Panc1 (cell line): ENCODE measurements around the gene CDH3.

Source experiments
- TF ChIP-seq, protein P1 (sequence below): fragments of 450-650 bp; IDR thresholded peaks from 2 replicates; pipeline ENCODE4 v1.5.1; 2017; ENCODE audit warnings: mild to moderate bottlenecking
- TF ChIP-seq, protein P2 (sequence below), 2 experiments: IDR thresholded peaks; 2 replicates each; pipeline ENCODE4 v1.6.1; 2011 to 2012; ENCODE audit warnings: low read depth in 2 of 2, control low read depth in 1 of 2, low read length in 1 of 2, mild to moderate bottlenecking in 1 of 2, moderate library complexity in 1 of 2; ENCODE audit not compliant: insufficient read depth in 1 of 2

DNA sequence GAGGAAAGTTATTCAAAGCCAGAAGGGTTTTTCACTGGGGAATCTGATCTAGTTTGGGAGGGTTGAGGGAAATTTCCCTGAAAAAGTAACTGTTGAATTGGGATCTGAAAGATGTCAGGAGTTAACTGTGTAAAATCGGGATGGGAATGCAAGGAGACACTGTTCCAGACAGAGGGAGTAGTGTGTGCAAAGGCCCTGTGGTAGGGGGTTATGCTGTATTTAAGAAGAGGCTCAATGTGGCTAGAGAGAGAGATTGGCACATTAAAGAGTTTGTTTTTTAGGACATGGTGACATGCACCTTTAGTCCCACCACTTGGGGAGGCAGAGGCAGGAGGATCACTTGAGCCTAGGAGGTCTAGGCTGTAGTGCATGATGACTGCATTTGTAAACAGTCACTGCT lies 16.9 kb downstream of the CDH3 start:
- TF ChIP-seq, protein P1, sequence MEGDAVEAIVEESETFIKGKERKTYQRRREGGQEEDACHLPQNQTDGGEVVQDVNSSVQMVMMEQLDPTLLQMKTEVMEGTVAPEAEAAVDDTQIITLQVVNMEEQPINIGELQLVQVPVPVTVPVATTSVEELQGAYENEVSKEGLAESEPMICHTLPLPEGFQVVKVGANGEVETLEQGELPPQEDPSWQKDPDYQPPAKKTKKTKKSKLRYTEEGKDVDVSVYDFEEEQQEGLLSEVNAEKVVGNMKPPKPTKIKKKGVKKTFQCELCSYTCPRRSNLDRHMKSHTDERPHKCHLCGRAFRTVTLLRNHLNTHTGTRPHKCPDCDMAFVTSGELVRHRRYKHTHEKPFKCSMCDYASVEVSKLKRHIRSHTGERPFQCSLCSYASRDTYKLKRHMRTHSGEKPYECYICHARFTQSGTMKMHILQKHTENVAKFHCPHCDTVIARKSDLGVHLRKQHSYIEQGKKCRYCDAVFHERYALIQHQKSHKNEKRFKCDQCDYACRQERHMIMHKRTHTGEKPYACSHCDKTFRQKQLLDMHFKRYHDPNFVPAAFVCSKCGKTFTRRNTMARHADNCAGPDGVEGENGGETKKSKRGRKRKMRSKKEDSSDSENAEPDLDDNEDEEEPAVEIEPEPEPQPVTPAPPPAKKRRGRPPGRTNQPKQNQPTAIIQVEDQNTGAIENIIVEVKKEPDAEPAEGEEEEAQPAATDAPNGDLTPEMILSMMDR, result no peak
- TF ChIP-seq, protein P2, sequence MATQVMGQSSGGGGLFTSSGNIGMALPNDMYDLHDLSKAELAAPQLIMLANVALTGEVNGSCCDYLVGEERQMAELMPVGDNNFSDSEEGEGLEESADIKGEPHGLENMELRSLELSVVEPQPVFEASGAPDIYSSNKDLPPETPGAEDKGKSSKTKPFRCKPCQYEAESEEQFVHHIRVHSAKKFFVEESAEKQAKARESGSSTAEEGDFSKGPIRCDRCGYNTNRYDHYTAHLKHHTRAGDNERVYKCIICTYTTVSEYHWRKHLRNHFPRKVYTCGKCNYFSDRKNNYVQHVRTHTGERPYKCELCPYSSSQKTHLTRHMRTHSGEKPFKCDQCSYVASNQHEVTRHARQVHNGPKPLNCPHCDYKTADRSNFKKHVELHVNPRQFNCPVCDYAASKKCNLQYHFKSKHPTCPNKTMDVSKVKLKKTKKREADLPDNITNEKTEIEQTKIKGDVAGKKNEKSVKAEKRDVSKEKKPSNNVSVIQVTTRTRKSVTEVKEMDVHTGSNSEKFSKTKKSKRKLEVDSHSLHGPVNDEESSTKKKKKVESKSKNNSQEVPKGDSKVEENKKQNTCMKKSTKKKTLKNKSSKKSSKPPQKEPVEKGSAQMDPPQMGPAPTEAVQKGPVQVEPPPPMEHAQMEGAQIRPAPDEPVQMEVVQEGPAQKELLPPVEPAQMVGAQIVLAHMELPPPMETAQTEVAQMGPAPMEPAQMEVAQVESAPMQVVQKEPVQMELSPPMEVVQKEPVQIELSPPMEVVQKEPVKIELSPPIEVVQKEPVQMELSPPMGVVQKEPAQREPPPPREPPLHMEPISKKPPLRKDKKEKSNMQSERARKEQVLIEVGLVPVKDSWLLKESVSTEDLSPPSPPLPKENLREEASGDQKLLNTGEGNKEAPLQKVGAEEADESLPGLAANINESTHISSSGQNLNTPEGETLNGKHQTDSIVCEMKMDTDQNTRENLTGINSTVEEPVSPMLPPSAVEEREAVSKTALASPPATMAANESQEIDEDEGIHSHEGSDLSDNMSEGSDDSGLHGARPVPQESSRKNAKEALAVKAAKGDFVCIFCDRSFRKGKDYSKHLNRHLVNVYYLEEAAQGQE (IDR thresholded peaks at IDR 0.05; ENCODE audit: insufficient read depth in 1 of 2, low read depth in 2 of 2, low read length in 1 of 2), result no peak
